Measurements from ENCODE around the gene CACNB3. TPM values are rescaled to one million over a fixed set of nuclear protein-coding genes. Genes with fewer than 3 reads are reported as not detected.

CACNB3 gene
- total and polyA plus RNA-seq, 2 of the 8 experiments (the other 6 are each of a cell fraction or from before 2014, with no cell fraction given), result 12.5 to 16.0 TPM

DNA sequence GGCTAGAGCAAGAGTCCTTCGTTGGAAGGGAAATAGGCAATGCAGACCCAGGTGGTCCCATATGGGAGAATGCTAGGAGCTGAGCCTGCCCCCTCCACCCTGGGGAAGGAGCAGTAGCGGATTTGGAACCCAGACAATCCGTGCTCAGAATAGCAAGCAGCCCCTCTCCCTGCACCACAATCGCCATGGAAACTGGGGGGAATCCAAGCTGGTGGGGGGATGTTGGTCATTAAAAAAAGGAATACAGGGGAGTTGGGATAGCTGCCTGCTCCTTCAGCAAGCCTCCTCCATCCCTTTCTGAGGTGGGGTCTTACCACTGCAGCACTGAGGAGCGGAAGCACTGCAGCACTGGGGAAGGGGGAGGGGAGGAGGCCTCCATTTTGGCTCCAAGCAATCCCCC is 44.5 kb downstream of the CACNB3 start (continued):
- TF ChIP-seq KDM4A (IDR thresholded peaks at IDR 0.05; ENCODE audit: low read depth, low read length, severe bottlenecking) (no peak), BACH1 (IDR thresholded peaks at IDR 0.05; ENCODE audit: low read length) (no peak), CHD1 (IDR thresholded peaks at IDR 0.05; ENCODE audit: low read depth, low read length) (no peak), GABPA (IDR thresholded peaks at IDR 0.05; ENCODE audit: borderline replicate concordance, insufficient read depth, low read length) (no peak), SP2 (IDR thresholded peaks at IDR 0.05; ENCODE audit: low read length) (no peak), HDAC2 (IDR thresholded peaks at IDR 0.05; ENCODE audit: borderline replicate concordance in 1 of 2, low read depth in 2 of 2, low read length in 2 of 2) (no peak)
- TF ChIP-seq, protein P1, sequence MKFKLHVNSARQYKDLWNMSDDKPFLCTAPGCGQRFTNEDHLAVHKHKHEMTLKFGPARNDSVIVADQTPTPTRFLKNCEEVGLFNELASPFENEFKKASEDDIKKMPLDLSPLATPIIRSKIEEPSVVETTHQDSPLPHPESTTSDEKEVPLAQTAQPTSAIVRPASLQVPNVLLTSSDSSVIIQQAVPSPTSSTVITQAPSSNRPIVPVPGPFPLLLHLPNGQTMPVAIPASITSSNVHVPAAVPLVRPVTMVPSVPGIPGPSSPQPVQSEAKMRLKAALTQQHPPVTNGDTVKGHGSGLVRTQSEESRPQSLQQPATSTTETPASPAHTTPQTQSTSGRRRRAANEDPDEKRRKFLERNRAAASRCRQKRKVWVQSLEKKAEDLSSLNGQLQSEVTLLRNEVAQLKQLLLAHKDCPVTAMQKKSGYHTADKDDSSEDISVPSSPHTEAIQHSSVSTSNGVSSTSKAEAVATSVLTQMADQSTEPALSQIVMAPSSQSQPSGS (IDR thresholded peaks at IDR 0.05; ENCODE audit: low read length), result no peak

All from H1 (cell line).